Urinary bladder (tissue), 4 donors: ENCODE results near the gene TTBK1. TPM values are rescaled to one million over a fixed set of nuclear protein-coding genes. Genes with fewer than 3 reads are reported as not detected.

Source experiments
- DNase-seq: peaks from one replicate; pipeline ENCODE4 v3.0.0-alpha.2; 2015; ENCODE audit errors: extremely low spot score
- H3K27ac ChIP-seq: one replicate; pipeline ENCODE4 v1.5.1; 2013; ENCODE audit warnings: low read depth, mild to moderate bottlenecking, moderate library complexity
- H3K36me3 ChIP-seq: one replicate; pipeline ENCODE4 v1.6.1; 2013; ENCODE audit warnings: mild to moderate bottlenecking, moderate library complexity; ENCODE audit not compliant: insufficient read depth
- H3K4me1 ChIP-seq: one replicate; pipeline ENCODE4 v1.6.1; 2013; ENCODE audit warnings: mild to moderate bottlenecking, moderate library complexity; ENCODE audit not compliant: insufficient read depth
- H3K4me3 ChIP-seq: one replicate; pipeline ENCODE4 v1.5.1; 2013; ENCODE audit warnings: low read depth, low read length
- WGBS: extraction: QIAGEN DNeasy Blood & Tissue Kit; methylation state at CpG from one replicate; pipeline ENCODE4 v1.1.7; 2013; 5-methylcytosine and 5-hydroxymethylcytosine counted together
- polyA plus RNA-seq: library from polyadenylated mRNA; stranded (reverse); fragments of 200-250 nt; gene quantifications from one replicate; pipeline ENCODE4 v1.2.3, GENCODE V29; 2013
- total RNA-seq: library from RNA; depleted of rRNA; stranded (reverse); fragments of >200 nt; gene quantifications from one replicate; pipeline ENCODE4 v1.2.3, GENCODE V29; 2014
- donor health status: healthy with polysubstance abuse.
- donor health status: healthy.

TTBK1 gene
- total and polyA plus RNA-seq, 2 donors, result 0.20 to 0.32 TPM

- H3K4me3 ChIP-seq, result no peak overlapping the region
- WGBS, result 94% methylated on average over 8 of the region's 8 CpGs
Observed at GRCh38 chr6:43215066-43215465, 28.2 kb upstream of the TTBK1 start.

GRCh38 chr6:43216200-43216599, 27.1 kb upstream of the TTBK1 start:
- Histone ChIP-seq H3K4me3 (no peak overlapping the region), H3K36me3 (peaks cover 3% of the 10 kb centered on the region), H3K27ac (no peak overlapping the region), H3K4me1 (no peaks in the 10 kb centered on the region)
- 91% methylated on average over 12 of the region's 12 CpGs for WGBS
- no peak for DNase-seq

More at GRCh38 chr6:43215066-43215465, 28.2 kb upstream of the TTBK1 start:
- H3K4me1 ChIP-seq, result no peaks in the 10 kb centered on the region
- no peak for DNase-seq
- no peak overlapping the region for H3K27ac ChIP-seq
- peaks cover 3% of the 10 kb centered on the region for H3K36me3 ChIP-seq

DNA sequence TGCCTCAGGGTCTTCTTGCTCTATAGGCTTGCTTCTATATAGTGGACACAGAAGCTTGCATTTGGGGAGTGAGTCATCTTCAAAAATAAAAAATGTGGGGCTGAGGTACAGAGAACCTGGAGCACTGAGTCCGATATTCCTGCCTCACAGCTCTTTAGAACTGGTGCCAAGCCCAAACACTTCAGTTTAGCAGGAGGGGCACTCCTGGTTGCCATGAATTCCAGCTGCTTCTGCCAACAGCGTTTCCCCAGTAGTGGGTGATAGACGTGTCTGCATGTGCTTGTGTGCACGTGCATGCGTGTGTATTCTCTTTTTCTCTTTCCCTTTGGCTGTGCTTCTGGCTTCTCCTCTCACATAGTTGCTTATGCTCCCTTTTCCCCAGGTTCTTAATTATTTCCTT, 25.9 kb upstream of the TTBK1 start:
- Histone ChIP-seq H3K36me3 (peaks cover 3% of the 10 kb centered on the region), H3K27ac (no peak overlapping the region), H3K4me1 (no peaks in the 10 kb centered on the region), H3K4me3 (no peak overlapping the region)
- 88% methylated on average over 5 of the region's 5 CpGs for WGBS
- DNase-seq, result no peak

- H3K4me1 ChIP-seq, result no peaks in the 10 kb centered on the region
- 96% methylated on average over 3 of the region's 3 CpGs for WGBS
- H3K36me3 ChIP-seq, result peaks cover 3% of the 10 kb centered on the region
- no peak overlapping the region for H3K4me3 ChIP-seq
- no peak overlapping the region for H3K27ac ChIP-seq
- no peak for DNase-seq
Observed at GRCh38 chr6:43219119-43219518, 24.2 kb upstream of the TTBK1 start.

DNA sequence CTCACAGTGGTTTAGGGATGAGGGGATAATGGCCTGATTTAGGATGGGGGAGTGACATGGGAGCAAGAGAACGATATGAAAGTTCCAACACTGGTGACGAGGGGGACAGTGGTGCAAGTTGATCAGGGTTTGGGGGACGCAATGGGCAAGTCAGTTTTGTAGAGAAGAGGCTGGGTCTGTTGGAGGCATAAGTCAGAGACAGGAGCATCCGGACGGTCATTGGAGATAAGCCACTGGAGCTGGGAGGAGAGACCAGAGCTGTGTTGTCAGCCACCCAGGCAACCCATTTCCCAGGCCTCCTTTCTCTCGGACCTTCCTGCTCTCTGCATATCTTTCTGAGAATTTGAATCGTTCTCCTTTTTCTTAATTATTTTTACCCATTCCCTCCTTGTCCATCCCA, 23.5 kb upstream of the TTBK1 start:
- WGBS, result 83% methylated on average over 7 of the region's 7 CpGs
- DNase-seq, result no peak
- Histone ChIP-seq H3K36me3 (peaks cover 3% of the 10 kb centered on the region), H3K4me1 (no peaks in the 10 kb centered on the region), H3K4me3 (no peak overlapping the region), H3K27ac (no peak overlapping the region)

- 85% methylated on average over 16 of the region's 16 CpGs for WGBS
- DNase-seq, result no peak
- H3K4me3 ChIP-seq, result no peak overlapping the region
- H3K4me1 ChIP-seq, result no peaks in the 10 kb centered on the region
- H3K27ac ChIP-seq, result no peak overlapping the region
- H3K36me3 ChIP-seq, result peaks cover 3% of the 10 kb centered on the region
Observed at GRCh38 chr6:43220439-43220951, 22.8 kb upstream of the TTBK1 start.

DNA sequence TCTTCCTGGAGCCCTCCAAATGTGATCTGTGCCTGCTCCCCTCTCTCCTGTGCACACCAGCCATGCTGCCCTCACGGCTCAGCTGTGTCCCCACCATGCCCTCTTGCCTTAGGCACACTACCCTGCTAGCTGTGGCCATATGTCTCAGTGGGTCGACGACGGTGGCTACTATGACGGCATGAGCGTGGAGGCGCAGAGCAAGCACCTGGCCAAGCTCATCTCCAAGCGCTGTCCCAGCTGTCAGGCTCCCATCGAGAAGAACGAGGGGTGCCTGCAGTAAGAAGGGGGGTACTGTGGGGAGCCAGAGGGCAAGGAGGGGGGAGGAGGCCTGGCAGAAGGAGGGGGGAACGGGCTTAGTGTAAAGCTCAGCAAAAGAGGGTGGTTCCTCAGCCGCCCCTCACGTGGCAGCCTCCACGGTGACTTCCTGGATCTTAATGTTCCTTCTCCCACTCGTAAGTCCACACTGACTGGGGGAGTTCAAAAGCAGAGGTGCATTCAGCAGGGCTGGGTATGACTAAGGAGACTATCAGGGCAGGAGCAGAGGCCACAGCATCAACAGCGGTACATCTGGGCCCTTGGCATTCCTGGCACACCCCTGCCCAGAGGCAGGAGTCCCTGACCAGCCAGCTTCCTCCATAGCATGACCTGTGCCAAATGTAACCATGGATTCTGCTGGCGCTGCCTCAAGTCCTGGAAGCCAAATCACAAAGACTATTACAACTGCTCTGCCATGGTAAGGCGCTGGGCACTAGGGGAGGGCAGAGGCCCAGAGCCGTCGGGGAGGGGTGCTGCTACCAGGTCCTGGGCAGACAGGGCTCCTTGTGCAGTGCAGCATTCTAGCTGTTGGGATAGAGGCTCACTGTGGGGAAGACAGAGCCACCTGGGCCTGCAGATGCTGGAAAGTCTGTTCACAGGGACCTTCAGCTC, 22.0 kb upstream of the TTBK1 start:
- no peak for DNase-seq
- WGBS, result 83% methylated on average over 20 of the region's 20 CpGs

DNA sequence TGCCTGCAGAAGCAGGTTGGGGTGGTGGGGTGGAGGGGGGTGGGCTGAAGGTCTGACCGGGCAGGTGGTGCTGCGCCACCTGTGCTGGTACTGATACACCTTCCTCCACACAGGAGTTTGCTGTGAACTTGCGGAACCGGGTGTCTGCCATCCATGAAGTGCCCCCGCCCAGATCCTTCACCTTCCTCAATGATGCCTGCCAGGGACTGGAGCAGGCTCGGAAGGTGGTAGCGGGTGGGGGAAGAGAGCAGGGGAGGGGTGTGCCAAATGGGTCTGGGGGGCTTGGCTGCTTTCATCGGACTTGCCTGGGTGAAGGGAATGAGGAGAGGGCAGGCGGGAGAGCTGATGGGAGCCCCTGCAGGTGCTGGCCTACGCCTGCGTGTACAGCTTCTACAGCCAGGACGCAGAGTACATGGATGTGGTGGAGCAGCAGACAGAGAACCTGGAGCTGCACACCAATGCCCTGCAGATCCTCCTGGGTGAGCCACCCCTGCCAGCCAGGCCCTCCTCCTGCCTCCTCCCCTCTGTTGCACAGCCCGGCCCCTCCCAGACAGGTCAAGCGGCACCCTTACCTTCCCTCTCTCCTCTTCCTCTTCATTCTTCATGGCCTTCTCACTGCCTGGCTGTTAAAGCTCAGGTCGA, 20.7 kb upstream of the TTBK1 start:
- H3K36me3 ChIP-seq, result no peaks in the 10 kb centered on the region

More for the DNA sequence above, 22.0 kb upstream of the TTBK1 start:
- Histone ChIP-seq H3K36me3 (peaks cover 1% of the 10 kb centered on the region), H3K27ac (no peak overlapping the region), H3K4me3 (no peak overlapping the region), H3K4me1 (no peaks in the 10 kb centered on the region)

DNA sequence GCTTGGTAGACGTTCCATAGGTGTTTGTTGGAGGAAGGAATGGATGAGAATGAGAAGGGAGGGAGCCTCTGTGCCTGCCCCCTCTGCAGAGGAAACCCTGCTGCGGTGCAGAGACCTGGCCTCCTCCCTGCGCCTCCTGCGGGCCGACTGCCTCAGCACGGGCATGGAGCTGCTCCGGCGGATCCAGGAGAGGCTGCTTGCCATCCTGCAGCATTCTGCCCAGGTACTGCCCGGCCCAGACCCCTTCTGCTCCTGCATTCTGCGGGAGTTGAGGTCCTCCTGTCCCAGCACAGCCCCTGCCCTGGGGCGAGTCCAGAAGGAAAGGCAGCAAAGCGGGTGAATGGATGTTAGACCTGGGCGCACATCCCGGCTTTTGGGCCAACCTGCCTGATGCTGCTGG, 20.1 kb upstream of the TTBK1 start:
- no peaks in the 10 kb centered on the region for H3K36me3 ChIP-seq
- DNase-seq, result no peak
- H3K4me1 ChIP-seq, result no peaks in the 10 kb centered on the region
- no peak overlapping the region for H3K4me3 ChIP-seq
- 87% methylated on average over 14 of the region's 14 CpGs for WGBS
- no peak overlapping the region for H3K27ac ChIP-seq

More for the DNA sequence above, 20.7 kb upstream of the TTBK1 start:
- Histone ChIP-seq H3K4me3 (no peak overlapping the region), H3K27ac (no peak overlapping the region), H3K4me1 (no peaks in the 10 kb centered on the region)
- WGBS, result 90% methylated on average over 15 of the region's 15 CpGs
- no peak for DNase-seq

GRCh38 chr6:43226192-43226851, 17.0 kb upstream of the TTBK1 start:
- 93% methylated on average over 11 of the region's 11 CpGs for WGBS
- H3K36me3 ChIP-seq, result no peaks in the 10 kb centered on the region
- no peaks in the 10 kb centered on the region for H3K4me1 ChIP-seq
- H3K4me3 ChIP-seq, result no peak overlapping the region
- H3K27ac ChIP-seq, result no peak overlapping the region
- no peak for DNase-seq

- 2% methylated on average over 82 of the region's 82 CpGs for WGBS
- H3K27ac ChIP-seq, result no peak within 1 kb of the TSS
- H3K4me3 ChIP-seq, result peak within 1 kb of the TSS; percentile 69
- no peak for DNase-seq
- H3K36me3 ChIP-seq, result no peaks in the 10 kb centered on the region
- no peaks in the 10 kb centered on the region for H3K4me1 ChIP-seq
Observed at GRCh38 chr6:43228951-43229802, 14.1 kb upstream of the TTBK1 start, which contains the start of gene DNPH1. Gene DNPH1 (minus strand): TSS chr6:43229481. CDS start chr6:43229456, 25 bp downstream.

GRCh38 chr6:43229803-43230620, 13.3 kb upstream of the TTBK1 start:
- H3K27ac ChIP-seq, result no peak overlapping the region
- DNase-seq, result no peak
- no peaks in the 10 kb centered on the region for H3K4me1 ChIP-seq
- WGBS, result 76% methylated on average over 17 of the region's 17 CpGs
- H3K4me3 ChIP-seq, result no peak overlapping the region
- H3K36me3 ChIP-seq, result no peaks in the 10 kb centered on the region
